Sigmoid colon (tissue), 3 donors: Measurements from ENCODE around the gene HNRNPL.

Experiments
- CTCF ChIP-seq, 4 experiments: fragments of 450-650 bp in 3 of 4; fragments of 200-600 bp in 1 of 4; IDR thresholded peaks; one replicate each; pipeline ENCODE4 v1.5.1; 2016 to 2019; ENCODE audit warnings: antibody characterized with exemption in 4 of 4, mild to moderate bottlenecking in 3 of 4, moderate library complexity in 2 of 4
- POLR2A ChIP-seq, 2 donors: fragments of 450-650 bp; IDR thresholded peaks; one replicate each; pipeline ENCODE4 v1.6.1; 2016; ENCODE audit warnings: antibody characterized with exemption in 2 of 2, mild to moderate bottlenecking in 2 of 2, moderate library complexity in 2 of 2

GRCh38 chr19:38809592-38810252 lies 40.1 kb downstream of the HNRNPL start:
- TF ChIP-seq CTCF (IDR thresholded peaks at IDR 0.05) (no peak), POLR2A (IDR thresholded peaks at IDR 0.05) (no peak)
